LNCaP clone FGC (cell line): ENCODE measurements around the gene KCNN3.

Experiments
- DNase-seq: peaks from one replicate; pipeline ENCODE4 v3.0.0-alpha.2; 2011; ENCODE audit warnings: low read depth
- H3K4me3 ChIP-seq: 2 replicates; pipeline ENCODE4 v1.5.1; 2011; ENCODE audit warnings: mild to moderate bottlenecking, low read depth, low read length, control low read depth
- CTCF ChIP-seq: IDR thresholded peaks from 2 replicates; pipeline ENCODE4 v1.5.1; 2012; ENCODE audit warnings: mild to moderate bottlenecking; ENCODE audit not compliant: control insufficient read depth, insufficient read depth; ENCODE audit errors: extremely low read depth

Gene KCNN3

GRCh38 chr1:154906621-154907081 is 36.6 kb upstream of the KCNN3 start:
- no peak for TF ChIP-seq CTCF
- DNase-seq, result no peak
- H3K4me3 ChIP-seq, result no peak overlapping the region

GRCh38 chr1:154902938-154903566 is 33.0 kb upstream of the KCNN3 start:
- TF ChIP-seq CTCF, result no peak
- H3K4me3 ChIP-seq, result no peak overlapping the region
- DNase-seq, result no peak

GRCh38 chr1:154901591-154901990 is 31.5 kb upstream of the KCNN3 start:
- H3K4me3 ChIP-seq, result no peak overlapping the region

GRCh38 chr1:154899041-154899440 is 29.0 kb upstream of the KCNN3 start:
- no peak for DNase-seq
- H3K4me3 ChIP-seq, result no peak overlapping the region
- no peak for TF ChIP-seq CTCF

More at GRCh38 chr1:154901591-154901990, 31.5 kb upstream of the KCNN3 start:
- DNase-seq, result no peak
- TF ChIP-seq CTCF, result no peak

GRCh38 chr1:154896771-154897286 is 26.7 kb upstream of the KCNN3 start:
- no peak for DNase-seq
- no peak for TF ChIP-seq CTCF
- no peak overlapping the region for H3K4me3 ChIP-seq

- TF ChIP-seq CTCF, result no peak
- no peak for DNase-seq
- H3K4me3 ChIP-seq, result no peak overlapping the region
These were observed 25.7 kb upstream of the KCNN3 start for GRCh38 chr1:154895798-154896197.

GRCh38 chr1:154891452-154891851 is 21.4 kb upstream of the KCNN3 start:
- no peak for DNase-seq
- no peak overlapping the region for H3K4me3 ChIP-seq
- TF ChIP-seq CTCF, result no peak
